Activated CD8-positive, alpha-beta memory T cell treated with anti-CD3 and anti-CD28 coated beads for 4 hours (primary cell): ENCODE results near the gene VCY.
"Not testable (repeated sequence)": the region's sequence is repeated elsewhere in the genome, so short reads cannot be mapped to it uniquely, and the experiment has no call there.

Source experiments
- DNase-seq, 2 donors: peaks; one replicate each; pipeline ENCODE4 v3.0.0-alpha.2; 2020; ENCODE audit warnings: low read depth in 2 of 2

VCY gene

DNA sequence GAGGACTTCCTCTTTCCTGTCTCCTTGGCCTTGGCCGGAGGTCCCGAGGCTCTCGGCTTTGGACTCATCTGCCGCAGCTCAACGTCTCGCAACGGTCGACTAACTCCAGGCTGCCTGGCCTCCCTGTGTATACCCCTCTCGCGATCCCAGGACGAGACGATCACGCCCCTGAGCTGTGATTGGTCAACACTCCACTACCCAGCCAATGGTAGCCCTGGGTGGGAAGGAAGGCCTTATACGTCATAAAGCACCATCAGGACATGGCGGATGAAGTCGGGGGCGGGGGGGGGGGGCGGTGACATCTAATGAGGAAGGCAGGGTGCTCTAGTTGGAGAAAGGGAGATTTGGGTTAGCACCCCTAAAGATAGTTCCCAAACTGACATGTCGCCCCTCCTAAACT lies at the start of gene VCY:
TSS of gene VCY (minus strand) at position 101 of the 400 bp plus-strand sequence. CDS start at position 68, 33 bp downstream.
- DNase-seq = not testable (repeated sequence)

DNA sequence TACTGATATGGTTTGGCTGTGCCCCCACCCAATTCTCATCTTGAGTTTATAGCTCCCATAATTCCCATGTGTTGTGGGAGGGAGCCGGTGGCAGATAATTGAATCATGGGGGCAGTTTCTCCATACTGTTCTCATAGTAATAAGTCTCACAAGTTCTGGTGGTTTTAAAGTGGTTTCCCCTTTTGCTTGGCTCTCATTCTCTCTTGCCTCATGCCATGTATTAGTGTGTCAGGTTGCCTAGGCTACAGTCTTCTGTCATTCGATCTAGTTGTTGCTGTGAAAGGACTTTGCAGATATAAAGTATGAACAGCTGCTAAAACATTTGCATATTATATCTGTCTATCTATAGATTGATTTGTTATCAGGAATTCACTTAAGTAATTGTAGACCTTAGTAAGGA lies 44.1 kb upstream of the VCY start:
- not testable (repeated sequence) for DNase-seq

GRCh38 chrY:14011916-14012315 lies 25.6 kb upstream of the VCY start:
- not testable (repeated sequence) for DNase-seq

DNA sequence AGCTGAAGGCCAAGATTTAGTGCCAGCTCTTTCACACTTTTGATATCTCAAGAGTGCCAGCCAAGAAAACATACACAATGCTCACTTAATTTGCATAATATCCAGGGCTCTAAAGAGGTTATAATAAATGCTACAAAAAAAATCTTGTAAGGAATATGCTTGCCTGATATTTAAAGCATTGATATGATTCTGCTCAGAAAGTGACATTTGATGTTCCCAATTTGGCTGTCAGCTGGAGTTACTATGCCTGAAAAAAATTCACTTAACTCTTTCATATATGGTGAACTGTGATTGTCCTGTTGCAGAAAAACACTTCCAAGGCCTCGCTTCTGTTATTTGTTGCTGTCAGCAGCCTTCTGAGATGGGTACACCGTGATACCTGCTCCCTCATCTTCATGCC lies 43.9 kb downstream of the VCY start:
- not testable (repeated sequence) for DNase-seq
